ENCODE measurements around the gene TET1.
"Not testable (repeated sequence)": the region's sequence is repeated elsewhere in the genome, so short reads cannot be mapped to it uniquely, and the experiment has no call there.

TET1 gene

GRCh38 chr10:68611227-68611626, 51.1 kb downstream of the TET1 start:
- no peaks in the 10 kb centered on the region for H3K27me3 Mint-ChIP-seq (ENCODE audit: low read depth)
- H3K9me3 Mint-ChIP-seq, result no peaks in the 10 kb centered on the region
- H3K27ac Mint-ChIP-seq, result no peak overlapping the region
- H3K4me1 Mint-ChIP-seq (ENCODE audit: low read depth), result no peaks in the 10 kb centered on the region
- no peak overlapping the region for H3K4me3 Mint-ChIP-seq
- H3K36me3 Mint-ChIP-seq (ENCODE audit: low read depth), result peaks cover 3% of the 10 kb centered on the region
- no peak for DNase-seq (ENCODE audit: low spot score)

- DNase-seq (ENCODE audit: low spot score); H3K27me3 Mint-ChIP-seq (ENCODE audit: low read depth); H3K9me3 Mint-ChIP-seq; H3K27ac Mint-ChIP-seq; H3K4me1 Mint-ChIP-seq (ENCODE audit: low read depth); H3K36me3 Mint-ChIP-seq (ENCODE audit: low read depth); H3K4me3 Mint-ChIP-seq: not testable (repeated sequence)
Measured at GRCh38 chr10:68613974-68614373, 53.8 kb downstream of the TET1 start.

- H3K4me3 Mint-ChIP-seq; H3K9me3 Mint-ChIP-seq; H3K27me3 Mint-ChIP-seq (ENCODE audit: low read depth); H3K27ac Mint-ChIP-seq; H3K36me3 Mint-ChIP-seq (ENCODE audit: low read depth); H3K4me1 Mint-ChIP-seq (ENCODE audit: low read depth); DNase-seq (ENCODE audit: low spot score): not testable (repeated sequence)
Measured at GRCh38 chr10:68617691-68618090, 57.6 kb downstream of the TET1 start.

GRCh38 chr10:68618234-68618633, 58.1 kb downstream of the TET1 start:
- DNase-seq (ENCODE audit: low spot score), result no peak
- no peaks in the 10 kb centered on the region for H3K4me1 Mint-ChIP-seq (ENCODE audit: low read depth)
- H3K27me3 Mint-ChIP-seq (ENCODE audit: low read depth), result no peaks in the 10 kb centered on the region
- H3K27ac Mint-ChIP-seq, result no peak overlapping the region
- H3K4me3 Mint-ChIP-seq, result no peak overlapping the region
- no peaks in the 10 kb centered on the region for H3K9me3 Mint-ChIP-seq
- no peaks in the 10 kb centered on the region for H3K36me3 Mint-ChIP-seq (ENCODE audit: low read depth)

- H3K9me3 Mint-ChIP-seq, result no peaks in the 10 kb centered on the region
- no peaks in the 10 kb centered on the region for H3K4me1 Mint-ChIP-seq (ENCODE audit: low read depth)
- no peak for DNase-seq (ENCODE audit: low spot score)
- H3K27ac Mint-ChIP-seq, result no peak overlapping the region
- H3K36me3 Mint-ChIP-seq (ENCODE audit: low read depth), result no peaks in the 10 kb centered on the region
- no peak overlapping the region for H3K4me3 Mint-ChIP-seq
- H3K27me3 Mint-ChIP-seq (ENCODE audit: low read depth), result no peaks in the 10 kb centered on the region
Measured at GRCh38 chr10:68619595-68619994, 59.5 kb downstream of the TET1 start.

- peaks cover 14% of the 10 kb centered on the region for H3K4me1 Mint-ChIP-seq (ENCODE audit: low read depth)
- no peaks in the 10 kb centered on the region for H3K36me3 Mint-ChIP-seq (ENCODE audit: low read depth)
- DNase-seq (ENCODE audit: low spot score), result no peak
- no peak overlapping the region for H3K4me3 Mint-ChIP-seq
- no peaks in the 10 kb centered on the region for H3K27me3 Mint-ChIP-seq (ENCODE audit: low read depth)
- H3K9me3 Mint-ChIP-seq, result no peaks in the 10 kb centered on the region
- no peak overlapping the region for H3K27ac Mint-ChIP-seq
Measured at GRCh38 chr10:68625316-68625921, 65.3 kb downstream of the TET1 start.

- Mint-ChIP-seq H3K9me3 (no peaks in the 10 kb centered on the region), H3K4me1 (ENCODE audit: low read depth) (peaks cover 14% of the 10 kb centered on the region), H3K27me3 (ENCODE audit: low read depth) (no peaks in the 10 kb centered on the region), H3K27ac (no peak overlapping the region), H3K36me3 (ENCODE audit: low read depth) (peaks cover 1% of the 10 kb centered on the region), H3K4me3 (no peak overlapping the region)
- no peak for DNase-seq (ENCODE audit: low spot score)
Measured at GRCh38 chr10:68628576-68629127, 68.5 kb downstream of the TET1 start.

GRCh38 chr10:68632271-68632560, 72.1 kb downstream of the TET1 start:
- not testable (repeated sequence) for H3K27ac Mint-ChIP-seq; H3K4me1 Mint-ChIP-seq (ENCODE audit: low read depth); H3K4me3 Mint-ChIP-seq; H3K9me3 Mint-ChIP-seq; H3K27me3 Mint-ChIP-seq (ENCODE audit: low read depth); H3K36me3 Mint-ChIP-seq (ENCODE audit: low read depth); DNase-seq (ENCODE audit: low spot score)

- no peak for DNase-seq (ENCODE audit: low spot score)
- Mint-ChIP-seq H3K4me3 (no peak overlapping the region), H3K4me1 (ENCODE audit: low read depth) (peaks cover 4% of the 10 kb centered on the region), H3K9me3 (no peaks in the 10 kb centered on the region), H3K27ac (no peak overlapping the region), H3K36me3 (ENCODE audit: low read depth) (peaks cover 1% of the 10 kb centered on the region), H3K27me3 (ENCODE audit: low read depth) (no peaks in the 10 kb centered on the region)
Measured at GRCh38 chr10:68633281-68633680, 73.1 kb downstream of the TET1 start.

GRCh38 chr10:68633816-68634466, 73.8 kb downstream of the TET1 start:
- no peak for DNase-seq (ENCODE audit: low spot score)
- Mint-ChIP-seq H3K4me1 (ENCODE audit: low read depth) (no peaks in the 10 kb centered on the region), H3K27ac (no peak overlapping the region), H3K9me3 (no peaks in the 10 kb centered on the region), H3K4me3 (no peak overlapping the region), H3K27me3 (ENCODE audit: low read depth) (no peaks in the 10 kb centered on the region), H3K36me3 (ENCODE audit: low read depth) (peaks cover 1% of the 10 kb centered on the region)

- H3K9me3 Mint-ChIP-seq, result no peaks in the 10 kb centered on the region
- H3K36me3 Mint-ChIP-seq (ENCODE audit: low read depth), result no peaks in the 10 kb centered on the region
- H3K27ac Mint-ChIP-seq, result no peak overlapping the region
- H3K4me1 Mint-ChIP-seq (ENCODE audit: low read depth), result no peaks in the 10 kb centered on the region
- no peaks in the 10 kb centered on the region for H3K27me3 Mint-ChIP-seq (ENCODE audit: low read depth)
- H3K4me3 Mint-ChIP-seq, result no peak overlapping the region
- DNase-seq (ENCODE audit: low spot score), result no peak
Measured at GRCh38 chr10:68636335-68636734, 76.2 kb downstream of the TET1 start.

- H3K27me3 Mint-ChIP-seq (ENCODE audit: low read depth); H3K4me3 Mint-ChIP-seq; H3K4me1 Mint-ChIP-seq (ENCODE audit: low read depth); H3K27ac Mint-ChIP-seq; DNase-seq (ENCODE audit: low spot score); H3K9me3 Mint-ChIP-seq: not testable (repeated sequence)
- H3K36me3 Mint-ChIP-seq (ENCODE audit: low read depth), result peaks cover 12% of the 10 kb centered on the region
Measured at GRCh38 chr10:68643550-68643949, 83.4 kb downstream of the TET1 start.

- DNase-seq (ENCODE audit: low spot score), result no peak
- Mint-ChIP-seq H3K27me3 (ENCODE audit: low read depth) (no peaks in the 10 kb centered on the region), H3K36me3 (ENCODE audit: low read depth) (peaks cover 14% of the 10 kb centered on the region), H3K27ac (no peak overlapping the region), H3K9me3 (no peaks in the 10 kb centered on the region), H3K4me3 (no peak overlapping the region), H3K4me1 (ENCODE audit: low read depth) (no peaks in the 10 kb centered on the region)
Measured at GRCh38 chr10:68647672-68648341, 87.7 kb downstream of the TET1 start.

- Mint-ChIP-seq H3K27me3 (ENCODE audit: low read depth) (no peaks in the 10 kb centered on the region), H3K4me3 (no peak overlapping the region), H3K27ac (no peak overlapping the region), H3K4me1 (ENCODE audit: low read depth) (no peaks in the 10 kb centered on the region), H3K36me3 (ENCODE audit: low read depth) (peaks cover 4% of the 10 kb centered on the region), H3K9me3 (no peaks in the 10 kb centered on the region)
- no peak for DNase-seq (ENCODE audit: low spot score)
Measured at GRCh38 chr10:68655620-68656126, 95.5 kb downstream of the TET1 start.
